Camera-type eye (tissue), 1 donor: ENCODE data around the gene TMEM239. TPM values are rescaled to one million over a fixed set of nuclear protein-coding genes. Genes with fewer than 3 reads are reported as not detected.

Source experiments
- total RNA-seq: library from RNA; depleted of rRNA; stranded (reverse); fragments of >200 nt; gene quantifications from one replicate; pipeline ENCODE4 v1.2.3, GENCODE V29; 2014

The TMEM239 gene
- total RNA-seq, result not detected

DNA sequence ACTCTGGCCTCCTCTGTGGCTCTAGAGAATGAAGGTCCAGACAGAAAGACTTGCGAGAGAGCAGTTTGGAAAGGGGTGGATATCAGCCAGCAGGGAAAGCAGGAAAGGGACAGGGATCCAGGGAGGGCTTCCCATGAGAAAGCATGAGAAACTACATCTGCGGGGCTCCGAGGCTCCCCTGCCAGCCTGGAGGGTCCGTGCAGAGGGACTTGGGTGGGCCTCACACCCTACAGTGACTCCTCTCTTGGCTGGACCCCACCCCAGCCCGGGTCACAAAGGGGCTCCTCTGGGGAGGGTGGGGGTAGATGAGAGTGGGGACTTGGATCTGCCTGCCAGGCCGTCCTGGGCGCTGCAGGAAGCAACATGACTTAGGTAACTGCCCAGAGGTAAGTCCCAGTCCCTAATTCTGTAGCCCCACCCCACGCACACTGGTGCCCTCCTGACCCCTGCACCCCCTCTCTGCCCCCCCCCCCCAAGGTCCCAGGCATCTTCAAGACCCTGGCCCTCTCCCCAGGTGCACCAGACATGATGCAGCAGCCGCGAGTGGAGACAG is at the start of gene TMEM239:
TMEM239 (plus strand) TSS at position 335 of the 553 bp plus-strand sequence; CDS start at position 526, 191 bp downstream.

DNA sequence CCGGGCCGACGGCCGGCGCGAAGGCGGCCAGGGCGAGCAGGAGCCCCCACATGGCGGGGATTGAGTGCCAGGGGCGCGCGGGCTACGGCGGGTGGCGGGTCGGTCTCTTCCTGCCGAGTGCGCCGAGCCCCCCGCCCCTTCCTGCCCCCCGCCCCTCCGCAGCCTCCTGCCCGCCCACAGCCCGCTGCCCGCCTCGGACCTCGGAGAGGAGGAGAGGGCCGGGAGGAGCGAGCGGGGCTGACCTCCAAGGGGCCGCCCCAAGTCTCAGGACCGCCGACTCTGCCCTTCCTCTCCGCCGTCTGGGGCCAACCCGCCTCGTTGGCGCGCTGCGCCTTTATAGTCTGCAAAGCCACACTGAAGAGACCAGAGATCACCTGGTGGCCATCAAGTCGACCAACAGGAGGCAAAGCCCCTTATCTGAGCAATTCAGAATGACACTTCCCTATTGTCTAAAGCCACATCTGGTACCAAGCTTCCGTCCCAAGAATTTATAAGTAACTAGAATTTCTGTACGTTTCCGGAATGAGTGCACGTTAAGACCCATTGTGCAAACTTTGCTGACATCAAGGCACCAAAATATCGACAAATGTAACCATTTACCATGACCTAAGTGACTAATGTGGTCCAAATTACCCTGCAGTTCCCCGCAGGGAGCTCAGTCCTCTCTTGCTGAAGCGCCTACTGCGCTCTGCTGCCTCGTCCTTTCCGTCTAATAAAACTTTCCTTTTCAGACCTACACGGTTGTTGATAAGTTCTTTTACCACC is 15.5 kb upstream of the TMEM239 start, which contains the start of gene CPXM1:
CPXM1 (minus strand) TSS at position 107 of the 765 bp plus-strand sequence; CDS start at position 52, 55 bp downstream.

DNA sequence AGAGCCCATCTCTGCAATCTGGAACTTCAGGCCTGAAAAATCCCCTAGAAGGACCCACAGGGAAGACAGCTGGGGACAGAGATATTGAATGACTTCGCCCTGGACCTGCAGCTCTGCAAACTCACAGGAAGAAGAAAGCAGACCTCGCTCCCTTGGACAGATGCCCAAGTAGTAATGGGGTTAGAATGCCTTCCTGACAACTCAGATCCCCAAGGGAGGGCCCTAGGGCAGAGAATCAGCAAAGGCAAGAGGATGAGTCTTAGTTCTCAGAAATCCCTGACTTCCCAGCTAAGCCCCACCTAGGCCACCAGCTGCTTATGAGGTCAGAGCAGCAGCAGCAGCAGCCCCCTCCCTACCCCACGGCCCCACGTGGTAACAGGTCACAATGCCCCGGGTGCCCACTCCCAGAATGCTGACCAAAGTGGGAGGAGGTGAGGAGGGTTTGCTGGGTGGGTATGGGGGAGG is 1.5 kb upstream of the TMEM239 start, which contains the start of gene C20orf141:
C20orf141 (plus strand) TSS at position 401 of the 465 bp plus-strand sequence. CDS start 198 bp downstream, outside the sequence.

DNA sequence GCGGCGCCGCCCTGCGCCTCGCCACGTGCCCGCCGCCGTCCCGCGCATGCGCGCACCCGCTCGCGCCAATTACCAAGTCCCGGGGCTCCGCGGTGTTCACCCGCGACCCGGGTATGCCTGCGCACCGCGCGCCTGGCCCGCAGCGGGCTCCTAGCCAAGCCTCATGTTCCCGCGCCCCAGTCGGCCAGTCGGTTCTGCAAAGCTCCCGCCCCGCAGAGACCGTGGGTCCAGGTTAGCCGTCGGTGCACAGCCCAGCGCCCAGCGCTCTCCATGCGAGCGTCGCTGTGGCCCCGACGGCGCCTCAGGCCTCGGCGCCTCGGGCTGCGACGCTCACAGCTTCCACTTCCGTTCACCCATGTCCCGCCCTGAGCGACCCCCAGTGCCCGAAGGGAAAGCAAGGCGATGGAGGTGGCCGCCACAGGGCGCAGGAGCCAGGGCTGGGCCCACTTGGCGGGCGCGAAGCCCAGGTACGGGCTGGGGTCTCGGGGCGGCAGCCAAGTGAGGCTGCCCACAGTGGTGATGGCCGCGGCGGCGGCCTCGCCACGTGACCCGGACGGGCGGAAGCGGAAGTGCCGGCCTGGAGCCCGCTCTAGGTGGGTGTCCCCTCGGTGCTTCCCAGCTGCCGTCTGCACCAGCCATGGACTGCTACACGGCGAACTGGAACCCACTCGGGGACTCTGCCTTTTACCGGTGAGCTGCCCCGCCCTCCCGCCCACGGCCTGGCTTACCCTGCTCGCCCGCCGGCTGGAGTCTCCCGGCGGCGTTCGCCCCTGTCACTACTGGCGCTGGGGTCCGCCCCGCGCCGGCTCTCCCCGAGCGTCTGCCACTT is 24.2 kb downstream of the TMEM239 start, which contains the start of the genes PCED1A and VPS16:
PCED1A (minus strand) TSS at position 518 of the 829 bp plus-strand sequence. CDS start 743 bp downstream, outside the sequence.
VPS16 (plus strand) TSS at position 608 of the 829 bp plus-strand sequence; CDS start at position 638, 30 bp downstream.

Other genes starting within 250 kb of the TMEM239 start
- 94.4 TPM for gene NOP56, start 163.7 kb upstream of the TMEM239 start, total RNA-seq
- gene IDH3B, start 152.1 kb upstream of the TMEM239 start, total RNA-seq, result 105 TPM
- 16.9 TPM for gene EBF4, start 123.6 kb upstream of the TMEM239 start, total RNA-seq
- 89.2 TPM for gene CPXM1, start 15.7 kb upstream of the TMEM239 start, total RNA-seq
- gene C20orf141, start 1.4 kb upstream of the TMEM239 start, total RNA-seq, result not detected
- gene PCED1A, start 24.3 kb downstream of the TMEM239 start, total RNA-seq, result 41.1 TPM
- 46.4 TPM for gene VPS16, start 24.4 kb downstream of the TMEM239 start, total RNA-seq
- gene PTPRA, start 57.1 kb downstream of the TMEM239 start, total RNA-seq, result 104 TPM
- gene GNRH2, start 227.3 kb downstream of the TMEM239 start, total RNA-seq, result 1.3 TPM
- 36.7 TPM for gene MRPS26, start 229.7 kb downstream of the TMEM239 start, total RNA-seq